DOHH2 (cell line): ENCODE measurements around the gene TSHZ2.

ENCODE experiments used
- H3F3A ChIP-seq: fragments of 200-600 bp; sonication (generic), shearing (Covaris generic); 2 replicates; pipeline ENCODE4 v1.6.0; 2016; ENCODE audit warnings: antibody characterized with exemption, mild to moderate bottlenecking; ENCODE audit not compliant: control insufficient read depth, insufficient read depth
- H3K27ac ChIP-seq: fragments of 200-600 bp; sonication (generic); 2 replicates; pipeline ENCODE4 v1.5.1; 2014; ENCODE audit warnings: low read depth, mild to moderate bottlenecking, low read length, moderate library complexity
- H3K27me3 ChIP-seq: fragments of 200-600 bp; sonication (generic); 2 replicates; pipeline ENCODE4 v1.6.1; 2014; ENCODE audit warnings: mild to moderate bottlenecking, low read length, mixed read lengths; ENCODE audit not compliant: control insufficient read depth
- H3K36me3 ChIP-seq: fragments of 200-600 bp; sonication (generic); 2 replicates; pipeline ENCODE4 v1.6.1; 2014; ENCODE audit warnings: mild to moderate bottlenecking, low read length, moderate library complexity, mixed read lengths; ENCODE audit not compliant: control insufficient read depth
- H3K4me1 ChIP-seq: fragments of 200-600 bp; sonication (generic); 2 replicates; pipeline ENCODE4 v1.6.1; 2014; ENCODE audit warnings: mild to moderate bottlenecking, low read length, mixed read lengths; ENCODE audit not compliant: control insufficient read depth
- H3K4me2 ChIP-seq: fragments of 200-600 bp; sonication (generic); 2 replicates; pipeline ENCODE4 v1.6.0; 2014; ENCODE audit warnings: mild to moderate bottlenecking, low read length, moderate library complexity
- H3K4me3 ChIP-seq: fragments of 200-600 bp; sonication (generic); 2 replicates; pipeline ENCODE4 v1.5.1; 2014; ENCODE audit warnings: mild to moderate bottlenecking, low read length, mixed read lengths
- H3K79me2 ChIP-seq: fragments of 200-600 bp; sonication (generic); 2 replicates; pipeline ENCODE4 v1.6.1; 2014; ENCODE audit warnings: mild to moderate bottlenecking, low read length, mixed read lengths; ENCODE audit not compliant: control insufficient read depth
- H3K9me2 ChIP-seq: fragments of 200-600 bp; sonication (generic); replicated peaks from 2 replicates; pipeline ENCODE4 v1.6.1; 2014; ENCODE audit warnings: mild to moderate bottlenecking, low read length, mixed read lengths; ENCODE audit not compliant: control insufficient read depth
- H3K9me3 ChIP-seq: fragments of 200-600 bp; sonication (generic); 2 replicates; pipeline ENCODE4 v1.6.1; 2014; ENCODE audit warnings: antibody characterized with exemption, low read length, mixed read lengths; ENCODE audit not compliant: control insufficient read depth, insufficient read depth
- H4K20me1 ChIP-seq: fragments of 200-600 bp; sonication (generic); 2 replicates; pipeline ENCODE4 v1.6.0; 2014; ENCODE audit warnings: low read depth, mild to moderate bottlenecking, antibody characterized with exemption, low read length, moderate library complexity; ENCODE audit not compliant: control insufficient read depth, insufficient read depth
- EZH2phosphoT487 ChIP-seq: fragments of 200-600 bp; sonication (generic); IDR thresholded peaks from 2 replicates; pipeline ENCODE4 v1.6.1; 2017; ENCODE audit warnings: borderline replicate concordance, mild to moderate bottlenecking, antibody characterized with exemption, low read length, moderate library complexity, mixed read lengths
- TF ChIP-seq, protein P1 (sequence below): fragments of 200-600 bp; sonication (generic); IDR thresholded peaks from one replicate; pipeline ENCODE4 v1.5.1; 2014; ENCODE audit warnings: antibody characterized with exemption, mild to moderate bottlenecking, low read depth, low read length; ENCODE audit not compliant: poor library complexity, severe bottlenecking

The TSHZ2 gene

GRCh38 chr20:53331151-53331973 is 359.2 kb downstream of the TSHZ2 start:
- Histone ChIP-seq H3K27ac (no peak overlapping the region), H3K36me3 (no peaks in the 10 kb centered on the region), H3K9me2 (no peaks in the 10 kb centered on the region), H3K4me1 (no peaks in the 10 kb centered on the region), H3K79me2 (no peaks in the 10 kb centered on the region), H3K4me3 (no peak overlapping the region), H3K9me3 (no peaks in the 10 kb centered on the region), H4K20me1 (no peaks in the 10 kb centered on the region), H3K4me2 (no peak overlapping the region), H3K27me3 (no peaks in the 10 kb centered on the region), H3F3A (no peaks in the 10 kb centered on the region)
- TF ChIP-seq, protein P1, sequence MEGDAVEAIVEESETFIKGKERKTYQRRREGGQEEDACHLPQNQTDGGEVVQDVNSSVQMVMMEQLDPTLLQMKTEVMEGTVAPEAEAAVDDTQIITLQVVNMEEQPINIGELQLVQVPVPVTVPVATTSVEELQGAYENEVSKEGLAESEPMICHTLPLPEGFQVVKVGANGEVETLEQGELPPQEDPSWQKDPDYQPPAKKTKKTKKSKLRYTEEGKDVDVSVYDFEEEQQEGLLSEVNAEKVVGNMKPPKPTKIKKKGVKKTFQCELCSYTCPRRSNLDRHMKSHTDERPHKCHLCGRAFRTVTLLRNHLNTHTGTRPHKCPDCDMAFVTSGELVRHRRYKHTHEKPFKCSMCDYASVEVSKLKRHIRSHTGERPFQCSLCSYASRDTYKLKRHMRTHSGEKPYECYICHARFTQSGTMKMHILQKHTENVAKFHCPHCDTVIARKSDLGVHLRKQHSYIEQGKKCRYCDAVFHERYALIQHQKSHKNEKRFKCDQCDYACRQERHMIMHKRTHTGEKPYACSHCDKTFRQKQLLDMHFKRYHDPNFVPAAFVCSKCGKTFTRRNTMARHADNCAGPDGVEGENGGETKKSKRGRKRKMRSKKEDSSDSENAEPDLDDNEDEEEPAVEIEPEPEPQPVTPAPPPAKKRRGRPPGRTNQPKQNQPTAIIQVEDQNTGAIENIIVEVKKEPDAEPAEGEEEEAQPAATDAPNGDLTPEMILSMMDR, result no peak
- TF ChIP-seq EZH2phosphoT487, result no peak

- no peaks in the 10 kb centered on the region for H3K27me3 ChIP-seq
- H3K9me3 ChIP-seq, result no peaks in the 10 kb centered on the region
- TF ChIP-seq, protein P1, result no peak
- TF ChIP-seq EZH2phosphoT487, result no peak
- H3K27ac ChIP-seq, result no peak overlapping the region
- H3K9me2 ChIP-seq, result no peaks in the 10 kb centered on the region
- no peaks in the 10 kb centered on the region for H3K4me1 ChIP-seq
- no peak overlapping the region for H3K4me2 ChIP-seq
- H3K36me3 ChIP-seq, result no peaks in the 10 kb centered on the region
- H3K4me3 ChIP-seq, result no peak overlapping the region
- H3F3A ChIP-seq, result no peaks in the 10 kb centered on the region
- no peaks in the 10 kb centered on the region for H4K20me1 ChIP-seq
- no peaks in the 10 kb centered on the region for H3K79me2 ChIP-seq
Observed at GRCh38 chr20:53332022-53332837, 360.1 kb downstream of the TSHZ2 start.

GRCh38 chr20:53334861-53335260 is 362.7 kb downstream of the TSHZ2 start:
- Histone ChIP-seq H3F3A (no peaks in the 10 kb centered on the region), H3K4me1 (no peaks in the 10 kb centered on the region), H3K79me2 (no peaks in the 10 kb centered on the region), H3K4me3 (no peak overlapping the region), H3K9me3 (no peaks in the 10 kb centered on the region), H3K36me3 (no peaks in the 10 kb centered on the region), H4K20me1 (no peaks in the 10 kb centered on the region), H3K27me3 (no peaks in the 10 kb centered on the region), H3K27ac (no peak overlapping the region), H3K9me2 (no peaks in the 10 kb centered on the region), H3K4me2 (no peak overlapping the region)
- no peak for TF ChIP-seq EZH2phosphoT487
- TF ChIP-seq, protein P1, result no peak
